ENCODE results near the gene TMEM212.
A peak's percentile ranks its signal among the peaks of the same experiment; 100 is the strongest.

GRCh38 chr3:171829841-171830517 lies 13.2 kb upstream of the TMEM212 start:
- TF ChIP-seq CTCF (IDR thresholded peaks at IDR 0.05) = peak in 3 of 4 experiments; percentile 44 to 58 (median 49)
- no peak for TF ChIP-seq POLR2A (IDR thresholded peaks at IDR 0.05)
- peak in 3 of 4 donors; percentile 61 to 77 (median 76) for TF ChIP-seq POLR2AphosphoS5 (IDR thresholded peaks at IDR 0.05)

All from sigmoid colon (tissue), 4 donors.